SIG-M5 (cell line): ENCODE data around the gene ELOVL7.
"Not testable (repeated sequence)": the region's sequence is repeated elsewhere in the genome, so short reads cannot be mapped to it uniquely, and the experiment has no call there.

Experiments
- DNase-seq: peaks from one replicate; lab custom pipeline; 2025; lab: John Stamatoyannopoulos, UW

ELOVL7 gene

GRCh38 chr5:60711892-60712291 lies 132.2 kb downstream of the ELOVL7 start:
- DNase-seq: not testable (repeated sequence)

- DNase-seq: no peak
These were observed 133.7 kb downstream of the ELOVL7 start for GRCh38 chr5:60710362-60710761.

GRCh38 chr5:60705144-60705543 lies 138.9 kb downstream of the ELOVL7 start:
- DNase-seq: no peak

DNA sequence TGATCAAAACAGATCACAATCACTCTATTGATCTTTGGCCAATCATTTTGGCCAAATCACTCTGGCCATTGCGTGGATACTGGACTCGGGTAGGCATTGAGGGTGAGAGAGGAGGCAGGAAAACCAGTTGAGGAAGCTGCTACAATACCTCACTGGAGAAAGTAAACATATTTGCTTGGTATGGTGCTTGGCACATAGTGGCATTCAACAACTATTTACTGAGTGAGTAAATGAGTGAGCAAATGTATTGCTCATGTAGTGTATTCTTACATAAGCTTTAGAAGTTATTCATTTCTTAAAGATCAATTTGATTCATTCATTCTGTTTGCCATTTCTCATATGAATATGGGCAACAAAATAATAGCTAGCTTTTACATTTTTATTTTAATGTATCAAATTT lies 140.1 kb downstream of the ELOVL7 start:
- DNase-seq: no peak
